ENCODE measurements around the gene LRP1B.
"Not testable (repeated sequence)": the region's sequence is repeated elsewhere in the genome, so short reads cannot be mapped to it uniquely, and the experiment has no call there.

The LRP1B gene

DNA sequence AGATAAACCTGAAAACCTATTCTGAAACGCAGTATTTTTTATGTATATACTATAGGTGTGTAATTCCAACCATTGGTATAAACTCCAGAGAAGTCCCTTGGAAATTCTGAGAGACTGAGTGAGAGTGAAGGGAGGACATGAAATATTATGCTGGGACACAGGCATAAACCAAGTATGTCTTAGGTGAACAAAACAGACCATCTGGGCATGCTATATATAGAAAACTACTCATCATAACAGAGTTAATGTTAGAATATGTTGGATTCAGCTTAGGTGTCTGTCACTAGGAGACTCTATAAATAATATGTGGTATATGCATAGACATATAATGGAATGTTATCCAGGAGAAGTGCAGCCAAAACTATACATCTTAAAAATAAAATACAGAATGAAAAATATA is 282.6 kb downstream of the LRP1B start:
- H3K9me3 ChIP-seq: no peaks in the 10 kb centered on the region
- TF ChIP-seq, protein P1, sequence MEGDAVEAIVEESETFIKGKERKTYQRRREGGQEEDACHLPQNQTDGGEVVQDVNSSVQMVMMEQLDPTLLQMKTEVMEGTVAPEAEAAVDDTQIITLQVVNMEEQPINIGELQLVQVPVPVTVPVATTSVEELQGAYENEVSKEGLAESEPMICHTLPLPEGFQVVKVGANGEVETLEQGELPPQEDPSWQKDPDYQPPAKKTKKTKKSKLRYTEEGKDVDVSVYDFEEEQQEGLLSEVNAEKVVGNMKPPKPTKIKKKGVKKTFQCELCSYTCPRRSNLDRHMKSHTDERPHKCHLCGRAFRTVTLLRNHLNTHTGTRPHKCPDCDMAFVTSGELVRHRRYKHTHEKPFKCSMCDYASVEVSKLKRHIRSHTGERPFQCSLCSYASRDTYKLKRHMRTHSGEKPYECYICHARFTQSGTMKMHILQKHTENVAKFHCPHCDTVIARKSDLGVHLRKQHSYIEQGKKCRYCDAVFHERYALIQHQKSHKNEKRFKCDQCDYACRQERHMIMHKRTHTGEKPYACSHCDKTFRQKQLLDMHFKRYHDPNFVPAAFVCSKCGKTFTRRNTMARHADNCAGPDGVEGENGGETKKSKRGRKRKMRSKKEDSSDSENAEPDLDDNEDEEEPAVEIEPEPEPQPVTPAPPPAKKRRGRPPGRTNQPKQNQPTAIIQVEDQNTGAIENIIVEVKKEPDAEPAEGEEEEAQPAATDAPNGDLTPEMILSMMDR (IDR thresholded peaks at IDR 0.05; ENCODE audit: low read depth, low read length): no peak
- H3K4me1 ChIP-seq: no peaks in the 10 kb centered on the region
- no peak overlapping the region for H3K4me3 ChIP-seq (ENCODE audit: low read depth, low read length)
- DNase-seq: no peak
- H3K36me3 ChIP-seq: no peaks in the 10 kb centered on the region
- H3K27me3 ChIP-seq: no peaks in the 10 kb centered on the region

DNA sequence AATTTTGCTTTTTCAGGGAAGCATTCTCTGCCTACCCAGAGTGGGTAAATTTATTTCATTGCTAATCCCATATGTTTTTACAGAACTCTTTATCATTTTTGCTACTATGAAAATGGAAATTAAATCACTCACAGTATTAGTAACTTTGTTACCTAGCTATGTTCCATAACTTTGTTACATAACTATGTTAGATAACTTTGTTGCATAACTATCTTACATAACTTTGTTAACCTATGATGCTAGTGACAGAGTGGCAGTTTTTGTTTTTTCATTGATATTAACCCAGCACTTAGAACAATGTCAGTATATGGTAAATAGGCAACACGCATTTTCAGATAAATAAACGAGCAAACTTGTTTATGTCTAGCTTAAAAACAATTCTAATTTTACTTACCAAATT is 286.6 kb downstream of the LRP1B start:
- no peak for DNase-seq
- Histone ChIP-seq H3K4me1 (no peaks in the 10 kb centered on the region), H3K36me3 (no peaks in the 10 kb centered on the region), H3K4me3 (ENCODE audit: low read depth, low read length) (no peak overlapping the region), H3K9me3 (no peaks in the 10 kb centered on the region), H3K27me3 (no peaks in the 10 kb centered on the region)
- TF ChIP-seq, protein P1 (IDR thresholded peaks at IDR 0.05; ENCODE audit: low read depth, low read length): no peak

DNA sequence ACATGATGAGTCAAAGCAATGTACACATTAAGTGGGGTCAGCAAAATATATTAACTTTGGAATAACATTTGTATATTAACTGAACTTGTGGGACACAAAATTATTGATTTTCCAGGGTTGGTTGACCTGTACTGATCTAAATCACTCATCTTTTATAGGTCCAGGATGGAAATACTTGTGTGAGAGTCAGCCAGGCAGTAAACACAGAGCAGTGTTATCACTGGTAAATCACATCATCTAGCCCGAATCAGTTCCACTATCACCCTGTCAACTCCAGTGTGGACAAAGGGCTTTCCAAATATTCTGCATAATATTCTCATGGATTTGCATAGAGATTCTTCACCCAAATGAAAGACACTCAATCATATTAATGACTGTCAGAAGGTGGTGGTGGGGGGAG is 295.7 kb downstream of the LRP1B start:
- no peaks in the 10 kb centered on the region for H3K9me3 ChIP-seq
- TF ChIP-seq, protein P1 (IDR thresholded peaks at IDR 0.05; ENCODE audit: low read depth, low read length): no peak
- no peaks in the 10 kb centered on the region for H3K4me1 ChIP-seq
- DNase-seq: no peak
- no peaks in the 10 kb centered on the region for H3K27me3 ChIP-seq
- no peak overlapping the region for H3K4me3 ChIP-seq (ENCODE audit: low read depth, low read length)
- H3K36me3 ChIP-seq: no peaks in the 10 kb centered on the region

DNA sequence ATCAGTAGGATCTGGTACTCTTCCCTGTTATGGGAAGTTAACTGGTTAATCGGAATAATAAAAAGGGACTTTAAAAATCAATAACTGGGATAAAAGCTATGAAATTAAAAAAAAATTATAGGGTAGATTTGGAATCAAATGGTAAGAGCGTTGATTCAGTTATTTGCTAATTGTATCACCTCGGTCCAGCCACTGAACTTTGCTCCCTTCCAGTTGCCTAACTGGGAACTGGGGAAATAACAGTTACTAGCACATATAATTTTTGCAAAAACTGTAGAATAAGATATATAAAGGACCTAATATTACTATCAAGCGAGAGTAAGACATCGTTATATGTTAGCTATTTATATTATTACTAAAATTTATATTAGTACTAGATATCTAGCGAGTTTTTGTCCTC is 302.1 kb downstream of the LRP1B start:
- Histone ChIP-seq H3K36me3 (no peaks in the 10 kb centered on the region), H3K9me3 (no peaks in the 10 kb centered on the region), H3K27me3 (no peaks in the 10 kb centered on the region), H3K4me1 (no peaks in the 10 kb centered on the region), H3K4me3 (ENCODE audit: low read depth, low read length) (no peak overlapping the region)
- DNase-seq: no peak
- TF ChIP-seq, protein P1 (IDR thresholded peaks at IDR 0.05; ENCODE audit: low read depth, low read length): no peak

DNA sequence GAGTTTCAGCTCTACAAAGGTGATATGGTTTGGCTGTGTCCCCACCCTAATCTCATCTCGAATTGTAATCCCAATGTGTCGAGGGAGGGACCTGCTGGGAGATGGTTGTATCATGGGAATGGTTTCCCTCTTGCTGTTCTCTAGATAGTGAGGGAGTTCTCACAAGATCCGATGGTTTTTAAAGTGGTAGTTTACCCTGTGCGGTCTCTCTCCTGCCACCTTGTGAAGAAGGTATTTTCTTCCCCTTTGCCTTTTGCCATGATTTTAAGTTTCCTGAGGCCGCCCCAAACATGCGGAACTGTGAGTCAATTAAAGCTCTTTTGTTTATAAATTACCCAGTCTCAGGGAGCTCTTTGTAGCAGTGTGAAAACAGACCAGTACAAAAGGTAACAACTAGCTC is 306.0 kb downstream of the LRP1B start:
- DNase-seq: no peak
- H3K36me3 ChIP-seq: no peaks in the 10 kb centered on the region
- H3K9me3 ChIP-seq: no peaks in the 10 kb centered on the region
- TF ChIP-seq, protein P1 (IDR thresholded peaks at IDR 0.05; ENCODE audit: low read depth, low read length): no peak
- H3K27me3 ChIP-seq: no peaks in the 10 kb centered on the region
- no peaks in the 10 kb centered on the region for H3K4me1 ChIP-seq
- no peak overlapping the region for H3K4me3 ChIP-seq (ENCODE audit: low read depth, low read length)

DNA sequence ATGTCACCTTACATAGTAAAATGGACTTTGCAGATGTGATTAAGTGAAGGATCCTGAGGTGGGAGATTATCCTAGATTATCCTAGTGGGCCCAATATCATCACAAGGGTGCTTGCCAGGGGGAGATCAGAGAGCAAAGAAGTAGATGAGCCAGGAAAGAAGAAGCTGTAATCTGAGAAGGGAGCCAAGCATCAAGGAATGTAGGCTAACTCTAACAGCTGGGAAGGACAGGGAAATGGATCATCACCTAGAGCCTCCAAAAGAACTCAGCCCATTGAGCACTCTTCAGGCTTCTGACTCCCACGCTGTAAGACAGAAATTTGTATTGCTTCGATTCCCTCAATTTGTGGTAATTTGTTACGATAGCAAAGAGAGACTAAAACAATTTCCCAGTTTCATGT is 309.9 kb downstream of the LRP1B start:
- no peak for DNase-seq
- H3K4me3 ChIP-seq (ENCODE audit: low read depth, low read length): no peak overlapping the region
- TF ChIP-seq, protein P1 (IDR thresholded peaks at IDR 0.05; ENCODE audit: low read depth, low read length): no peak
- H3K27me3 ChIP-seq: no peaks in the 10 kb centered on the region
- H3K4me1 ChIP-seq: no peaks in the 10 kb centered on the region
- H3K9me3 ChIP-seq: no peaks in the 10 kb centered on the region
- H3K36me3 ChIP-seq: no peaks in the 10 kb centered on the region

DNA sequence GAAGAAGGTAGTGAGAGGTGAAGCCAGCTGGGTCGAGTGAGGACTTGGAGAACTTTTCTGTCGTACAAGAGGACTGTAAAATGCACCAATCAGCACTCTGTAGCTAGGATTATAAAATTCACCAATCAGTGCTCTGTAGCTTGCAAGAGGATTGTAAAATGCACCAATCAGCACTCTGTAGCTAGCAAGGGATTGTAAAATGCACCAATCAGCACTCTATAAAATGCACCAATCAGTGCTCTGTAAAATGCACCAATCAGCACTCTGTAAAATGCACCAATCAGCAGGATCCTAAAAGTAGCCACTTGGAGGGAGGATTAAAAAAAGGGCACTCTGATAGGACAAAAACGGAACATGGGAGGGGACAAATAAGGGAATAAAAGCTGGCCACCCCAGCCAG is 315.5 kb downstream of the LRP1B start:
- not testable (repeated sequence) for H3K4me1 ChIP-seq

More for the DNA sequence above, 315.5 kb downstream of the LRP1B start:
- not testable (repeated sequence) for H3K9me3 ChIP-seq; H3K27me3 ChIP-seq; H3K36me3 ChIP-seq; H3K4me3 ChIP-seq (ENCODE audit: low read depth, low read length); DNase-seq
